ENCODE data around the gene BNIP2.
A peak's percentile ranks its signal among the peaks of the same experiment; 100 is the strongest.
"Not testable (repeated sequence)": the region's sequence is repeated elsewhere in the genome, so short reads cannot be mapped to it uniquely, and the experiment has no call there.

Gene BNIP2

GRCh38 chr15:59644756-59645155 lies 44.4 kb downstream of the BNIP2 start:
- H3K4me3 ChIP-seq (ENCODE audit: low read depth, low read length): no peak overlapping the region
- TF ChIP-seq CTCF (IDR thresholded peaks at IDR 0.05; ENCODE audit: low read depth, low read length, missing control alignments): no peak
- in situ Hi-C loops (cut with HindIII; ENCODE audit: low pct_ligation_motif_present, low sequenced_read_pairs): no loop called here
- H3K27me3 ChIP-seq (replicated peaks): no peaks in the 10 kb centered on the region
- no peak for DNase-seq
- H3K36me3 ChIP-seq (replicated peaks): peaks cover 14% of the 10 kb centered on the region
- no peak overlapping the region for H3K27ac ChIP-seq

GRCh38 chr15:59642351-59642750 lies 46.8 kb downstream of the BNIP2 start:
- TF ChIP-seq CTCF (IDR thresholded peaks at IDR 0.05; ENCODE audit: low read depth, low read length, missing control alignments): no peak
- no peak overlapping the region for H3K4me3 ChIP-seq (ENCODE audit: low read depth, low read length)
- in situ Hi-C loops (cut with HindIII; ENCODE audit: low pct_ligation_motif_present, low sequenced_read_pairs): no loop called here
- DNase-seq: no peak
- H3K27me3 ChIP-seq (replicated peaks): no peaks in the 10 kb centered on the region
- peaks cover 16% of the 10 kb centered on the region for H3K36me3 ChIP-seq (replicated peaks)
- H3K27ac ChIP-seq: no peak overlapping the region

- H3K27me3 ChIP-seq (replicated peaks); in situ Hi-C loops (cut with HindIII; ENCODE audit: low pct_ligation_motif_present, low sequenced_read_pairs); DNase-seq; H3K27ac ChIP-seq; H3K36me3 ChIP-seq (replicated peaks); H3K4me3 ChIP-seq (ENCODE audit: low read depth, low read length): not testable (repeated sequence)
Observed at GRCh38 chr15:59637507-59637906, 51.6 kb downstream of the BNIP2 start.

GRCh38 chr15:59636184-59636583 lies 52.9 kb downstream of the BNIP2 start:
- in situ Hi-C loops (cut with HindIII; ENCODE audit: low pct_ligation_motif_present, low sequenced_read_pairs): no loop called here
- Histone ChIP-seq H3K27ac (no peak overlapping the region), H3K36me3 (replicated peaks) (peaks cover 5% of the 10 kb centered on the region), H3K27me3 (replicated peaks) (no peaks in the 10 kb centered on the region), H3K4me3 (ENCODE audit: low read depth, low read length) (no peak overlapping the region)
- TF ChIP-seq CTCF (IDR thresholded peaks at IDR 0.05; ENCODE audit: low read depth, low read length, missing control alignments): no peak
- DNase-seq: no peak

- peak; percentile 73 for TF ChIP-seq CTCF (IDR thresholded peaks at IDR 0.05; ENCODE audit: low read depth, low read length, missing control alignments)
- in situ Hi-C loops (cut with HindIII; ENCODE audit: low pct_ligation_motif_present, low sequenced_read_pairs): no loop called here
- DNase-seq: no peak
- Histone ChIP-seq H3K36me3 (replicated peaks) (no peaks in the 10 kb centered on the region), H3K4me3 (ENCODE audit: low read depth, low read length) (no peak overlapping the region), H3K27me3 (replicated peaks) (no peaks in the 10 kb centered on the region), H3K27ac (no peak overlapping the region)
Observed at GRCh38 chr15:59632714-59633113, 56.4 kb downstream of the BNIP2 start.

- Histone ChIP-seq H3K27ac (no peak overlapping the region), H3K4me3 (ENCODE audit: low read depth, low read length) (no peak overlapping the region), H3K27me3 (replicated peaks) (peaks cover 2% of the 10 kb centered on the region), H3K36me3 (replicated peaks) (no peaks in the 10 kb centered on the region)
- peak; percentile 69 for DNase-seq
- in situ Hi-C loops (cut with HindIII; ENCODE audit: low pct_ligation_motif_present, low sequenced_read_pairs): no loop called here
- TF ChIP-seq CTCF (IDR thresholded peaks at IDR 0.05; ENCODE audit: low read depth, low read length, missing control alignments): peak; percentile 86
Observed at GRCh38 chr15:59622289-59622688, 66.8 kb downstream of the BNIP2 start.
